Caki2 (cell line): ENCODE data around the gene HOXC11. TPM values are rescaled to one million over a fixed set of nuclear protein-coding genes. Genes with fewer than 3 reads are reported as not detected.

Experiments used
- DNase-seq: peaks from one replicate; pipeline ENCODE4 v3.0.0-alpha.2; 2015; ENCODE audit warnings: low read depth
- in situ Hi-C: cut with HindIII; loops from 2 replicates; pipeline ENCODE4 v1.10.0; 2016; ENCODE audit warnings: low sequenced_read_pairs, low pct_unique_long_range_greater_than_20kb, mixed read lengths
- total RNA-seq: library from RNA; depleted of rRNA; stranded (reverse); fragments of >200 nt; shearing (Covaris generic); gene quantifications from 2 replicates; pipeline ENCODE4 v1.2.3, GENCODE V29; 2014; ENCODE audit warnings: low replicate concordance

HOXC11 gene
- total RNA-seq, 1 experiment from 2014 or later: not detected

GRCh38 chr12:53954694-53955035 is 18.3 kb upstream of the HOXC11 start, which contains the start of gene HOXC12:
TSS of gene HOXC12 (plus strand) at chr12:53954903. CDS start at chr12:53954930, 27 bp downstream.
- in situ Hi-C loops: no loop called here
- no peak for DNase-seq

DNA sequence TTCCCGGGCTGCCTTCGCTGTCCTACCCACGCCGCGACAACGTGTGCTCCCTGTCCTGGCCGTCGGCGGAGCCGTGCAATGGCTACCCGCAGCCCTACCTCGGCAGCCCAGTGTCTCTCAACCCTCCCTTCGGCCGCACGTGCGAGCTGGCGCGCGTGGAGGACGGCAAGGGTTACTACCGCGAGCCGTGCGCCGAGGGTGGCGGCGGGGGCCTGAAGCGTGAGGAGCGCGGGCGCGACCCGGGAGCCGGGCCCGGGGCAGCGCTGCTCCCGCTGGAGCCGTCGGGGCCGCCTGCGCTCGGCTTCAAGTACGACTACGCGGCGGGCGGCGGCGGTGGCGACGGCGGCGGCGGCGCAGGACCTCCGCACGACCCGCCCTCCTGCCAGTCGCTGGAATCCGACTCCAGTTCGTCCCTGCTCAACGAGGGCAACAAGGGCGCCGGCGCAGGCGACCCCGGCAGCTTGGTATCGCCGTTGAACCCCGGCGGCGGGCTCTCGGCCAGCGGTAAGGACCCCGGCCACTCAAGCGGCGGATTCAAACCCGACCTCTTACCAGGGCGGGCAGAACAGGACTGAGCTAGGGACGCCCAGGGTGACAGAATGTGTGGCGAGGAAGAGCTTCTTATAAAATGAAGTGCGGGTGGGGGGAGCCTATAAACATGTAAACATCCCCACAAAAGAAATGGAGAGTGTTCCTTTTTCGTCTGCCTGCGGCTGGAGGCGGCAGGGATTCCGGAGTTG is 17.7 kb upstream of the HOXC11 start:
- DNase-seq: no peak

GRCh38 chr12:53955776-53956250 is 17.1 kb upstream of the HOXC11 start:
- DNase-seq: no peak
- in situ Hi-C loops: no loop called here

More for the DNA sequence above, 17.7 kb upstream of the HOXC11 start:
- in situ Hi-C loops: no loop called here

- in situ Hi-C loops: no loop called here
- no peak for DNase-seq
These were observed 16.6 kb upstream of the HOXC11 start for GRCh38 chr12:53956251-53956887.

DNA sequence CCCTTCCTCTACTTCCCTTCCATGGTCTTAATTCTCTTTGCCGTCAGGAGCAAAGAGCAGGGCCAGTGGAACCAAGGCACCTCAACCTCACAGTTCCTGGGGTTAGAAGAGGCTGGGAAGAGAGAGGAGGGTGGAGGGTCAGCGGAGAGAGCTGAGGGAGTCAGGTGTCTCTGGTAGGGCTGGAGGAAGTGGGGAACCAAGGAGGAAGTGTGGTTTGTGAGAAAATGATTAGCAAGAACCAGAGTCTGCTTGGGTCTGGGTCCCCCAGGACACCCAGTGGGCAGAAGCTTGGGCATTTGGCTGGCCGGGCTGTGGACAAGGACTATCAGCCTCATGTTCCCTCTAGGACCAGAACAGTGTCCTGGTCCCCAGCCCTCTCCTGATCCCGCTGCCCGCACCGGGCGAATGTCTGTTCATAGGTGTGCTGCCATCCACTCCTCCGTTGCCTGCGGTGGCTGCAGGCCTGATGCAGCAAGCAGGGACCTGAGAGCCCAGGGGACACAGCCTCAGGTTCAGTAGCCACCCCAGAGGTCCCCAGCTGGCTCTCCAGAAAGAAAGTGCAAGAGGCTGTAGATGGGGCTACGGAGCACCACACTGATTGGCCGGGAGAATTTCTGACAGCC is 15.9 kb upstream of the HOXC11 start:
- in situ Hi-C loops: no loop called here
- DNase-seq: no peak

- in situ Hi-C loops: no loop called here
These were observed 14.8 kb upstream of the HOXC11 start for GRCh38 chr12:53958128-53958527.

GRCh38 chr12:53959314-53959713 is 13.6 kb upstream of the HOXC11 start:
- in situ Hi-C loops: no loop called here
- DNase-seq: no peak

More at GRCh38 chr12:53958128-53958527, 14.8 kb upstream of the HOXC11 start:
- no peak for DNase-seq

DNA sequence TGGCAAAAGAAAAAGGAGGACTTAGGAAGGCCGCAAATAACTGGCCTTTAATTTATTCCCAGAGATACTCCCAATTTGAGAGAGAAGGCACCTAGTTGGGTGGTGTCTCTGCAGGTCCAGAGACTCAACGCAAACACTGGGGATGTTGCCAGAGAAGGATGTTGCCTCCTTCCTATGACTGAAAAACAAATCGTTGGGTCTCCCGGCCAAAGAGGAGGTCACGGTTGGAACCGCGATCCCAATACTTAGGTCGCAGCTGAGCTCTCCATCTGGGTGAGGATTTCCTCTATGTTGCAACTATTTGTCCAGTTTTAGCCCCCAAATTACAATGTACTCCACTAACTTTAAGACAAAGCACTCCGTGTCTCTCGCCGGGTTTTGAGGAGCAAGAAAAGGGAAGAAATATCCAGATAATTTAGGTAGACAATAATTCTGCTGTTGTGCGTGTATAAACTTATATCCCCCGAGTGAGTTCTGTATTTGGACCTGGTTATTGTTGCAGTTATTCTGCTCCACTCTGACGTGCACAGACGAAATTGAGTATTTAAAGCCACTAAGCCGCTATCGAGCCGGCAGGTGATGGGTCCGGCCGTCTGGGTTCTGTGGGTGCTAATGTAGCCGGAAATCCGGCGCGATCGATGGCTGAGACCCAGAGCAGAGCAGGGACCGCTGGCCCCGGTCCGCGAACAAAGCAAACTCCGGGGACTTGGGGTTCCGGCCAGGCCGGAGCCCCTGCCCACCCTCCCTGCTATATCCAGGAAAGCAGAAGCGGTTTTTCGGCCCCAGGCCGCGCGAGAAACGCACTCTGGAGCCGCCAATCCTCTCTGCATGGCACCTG is 12.5 kb upstream of the HOXC11 start:
- DNase-seq: no peak
- in situ Hi-C loops: no loop called here

DNA sequence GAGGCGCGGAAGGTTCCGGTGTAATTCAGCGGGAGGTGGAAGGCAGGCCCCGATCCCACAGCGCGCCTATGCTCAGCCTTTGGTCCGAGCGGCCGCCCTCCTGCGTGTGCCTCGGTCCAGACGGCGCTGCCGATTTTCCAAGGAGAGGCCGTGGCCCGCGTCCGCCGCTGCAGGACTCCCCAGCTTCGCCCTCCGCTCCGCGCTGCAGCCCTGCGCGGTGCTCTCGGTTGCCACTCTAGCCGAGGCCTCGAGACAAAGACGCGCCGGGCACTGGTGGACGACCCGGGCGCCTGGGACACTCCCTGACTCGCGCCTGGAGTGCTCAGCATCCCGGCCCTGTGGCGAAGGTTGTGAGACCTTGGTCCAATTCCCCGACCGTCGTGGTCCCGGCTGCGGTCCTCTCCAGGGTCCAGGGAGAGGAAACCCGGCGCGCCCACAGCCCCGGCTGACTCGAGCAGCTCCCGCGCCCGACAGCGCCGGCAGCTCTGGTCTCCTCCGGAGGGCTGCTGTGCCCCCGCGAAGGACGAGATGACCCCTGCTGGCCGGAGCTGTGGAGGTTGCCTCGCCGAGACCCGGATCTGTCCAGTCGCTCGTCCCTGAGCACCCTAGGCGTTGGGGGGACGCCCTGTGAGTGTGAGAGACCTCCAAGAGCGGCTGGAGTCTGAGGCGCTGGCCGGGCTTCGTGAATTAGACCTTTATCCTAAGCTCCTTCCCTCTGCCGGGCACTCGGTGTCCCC is 11.7 kb upstream of the HOXC11 start:
- DNase-seq: no peak
- in situ Hi-C loops: no loop called here

DNA sequence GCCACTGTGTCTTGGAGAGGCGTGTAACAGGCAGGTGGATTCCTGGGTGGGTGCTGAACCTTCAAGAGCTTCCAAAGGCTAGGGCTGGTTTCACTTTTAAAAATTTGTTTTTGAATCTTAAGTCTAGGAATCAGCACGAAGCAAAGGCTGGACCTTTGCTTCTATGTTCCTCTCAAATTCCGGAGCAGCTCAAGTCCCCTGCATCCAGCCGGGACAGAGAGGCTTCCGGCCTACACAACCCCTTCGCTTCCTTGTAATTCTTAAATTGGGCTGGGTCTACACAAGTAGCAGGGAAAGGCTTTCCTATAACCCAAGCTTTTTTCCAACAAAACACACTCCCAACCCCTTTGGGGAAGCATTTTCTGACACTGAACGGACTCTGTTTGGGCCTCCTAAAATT is 9.9 kb upstream of the HOXC11 start:
- DNase-seq: no peak
- in situ Hi-C loops: no loop called here

- no peak for DNase-seq
- in situ Hi-C loops: no loop called here
These were observed 9.3 kb upstream of the HOXC11 start for GRCh38 chr12:53963434-53964314.

DNA sequence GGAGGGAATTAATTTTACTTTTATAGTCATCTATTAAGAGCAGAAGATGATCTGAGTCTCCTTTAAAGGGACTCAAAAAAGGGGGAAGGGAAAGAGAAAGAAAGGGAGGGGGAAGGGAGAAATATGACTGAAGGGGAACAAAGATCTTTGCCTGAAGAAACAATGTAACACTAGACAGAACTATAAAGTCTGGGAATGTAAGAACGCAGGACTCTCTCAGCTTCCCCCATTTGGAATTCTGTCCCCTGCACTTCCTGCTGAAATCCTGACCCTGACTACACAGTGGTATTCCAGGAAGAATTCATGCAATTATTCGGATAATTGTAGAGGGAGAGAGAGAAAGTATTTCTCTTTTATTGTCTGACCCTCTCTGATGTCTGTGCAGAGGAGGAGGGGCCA is 8.6 kb upstream of the HOXC11 start:
- in situ Hi-C loops: no loop called here
- no peak for DNase-seq

DNA sequence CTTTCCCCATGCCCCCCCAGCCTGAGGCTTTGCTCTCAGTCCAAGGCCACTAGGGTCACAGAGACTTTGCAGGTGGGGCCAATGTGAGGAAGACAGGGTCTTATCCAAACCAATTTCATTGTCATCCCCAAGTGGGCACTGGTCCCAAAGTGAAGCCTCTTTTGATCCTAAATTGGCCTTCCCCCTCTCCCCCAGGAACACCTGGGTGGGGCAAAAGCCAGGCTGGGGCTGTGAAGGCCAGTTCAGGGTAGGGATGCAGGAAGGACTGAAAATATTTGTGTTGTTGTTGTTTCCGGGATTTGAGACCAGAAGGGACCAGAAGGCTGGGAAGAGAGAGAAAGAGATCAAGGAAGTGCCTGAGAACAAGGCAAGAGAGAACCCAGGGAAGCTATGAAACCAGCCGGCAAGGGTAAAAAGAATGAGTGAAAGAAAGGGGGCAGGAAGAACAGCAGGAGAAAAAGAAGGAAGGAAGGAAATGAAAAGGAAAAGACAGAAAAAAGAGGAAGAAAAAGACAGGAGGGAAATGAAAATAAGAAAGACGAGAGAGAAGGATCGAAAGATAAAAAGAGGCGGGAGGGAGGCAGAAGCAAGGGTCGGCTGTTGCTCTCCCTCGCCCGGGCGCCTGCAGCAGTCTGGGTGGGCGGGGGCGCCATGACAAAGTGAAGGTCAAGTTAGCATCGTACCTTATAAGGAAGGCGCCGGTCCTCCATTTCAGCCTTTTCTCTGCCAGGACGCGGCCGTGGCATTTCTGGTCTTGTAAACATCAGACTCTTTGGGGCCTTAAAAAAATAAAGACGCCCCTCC is 7.4 kb upstream of the HOXC11 start:
- no peak for DNase-seq
- in situ Hi-C loops: no loop called here

DNA sequence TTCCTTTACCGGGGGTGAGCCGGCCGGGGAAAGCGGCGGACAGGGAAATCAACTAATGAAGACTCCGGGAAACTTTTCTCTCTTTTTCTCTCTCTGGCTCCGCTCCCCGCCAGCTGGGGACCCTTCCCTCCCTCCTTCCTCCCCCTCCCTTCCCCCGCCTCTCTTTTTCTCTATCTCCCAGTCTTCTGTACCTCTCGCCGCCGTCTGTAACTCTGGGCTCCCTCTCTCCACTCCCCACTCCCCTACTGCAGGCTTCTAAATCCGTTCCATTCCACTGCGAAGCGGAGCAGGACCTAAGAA is 6.9 kb upstream of the HOXC11 start:
- no peak for DNase-seq
- in situ Hi-C loops: no loop called here

DNA sequence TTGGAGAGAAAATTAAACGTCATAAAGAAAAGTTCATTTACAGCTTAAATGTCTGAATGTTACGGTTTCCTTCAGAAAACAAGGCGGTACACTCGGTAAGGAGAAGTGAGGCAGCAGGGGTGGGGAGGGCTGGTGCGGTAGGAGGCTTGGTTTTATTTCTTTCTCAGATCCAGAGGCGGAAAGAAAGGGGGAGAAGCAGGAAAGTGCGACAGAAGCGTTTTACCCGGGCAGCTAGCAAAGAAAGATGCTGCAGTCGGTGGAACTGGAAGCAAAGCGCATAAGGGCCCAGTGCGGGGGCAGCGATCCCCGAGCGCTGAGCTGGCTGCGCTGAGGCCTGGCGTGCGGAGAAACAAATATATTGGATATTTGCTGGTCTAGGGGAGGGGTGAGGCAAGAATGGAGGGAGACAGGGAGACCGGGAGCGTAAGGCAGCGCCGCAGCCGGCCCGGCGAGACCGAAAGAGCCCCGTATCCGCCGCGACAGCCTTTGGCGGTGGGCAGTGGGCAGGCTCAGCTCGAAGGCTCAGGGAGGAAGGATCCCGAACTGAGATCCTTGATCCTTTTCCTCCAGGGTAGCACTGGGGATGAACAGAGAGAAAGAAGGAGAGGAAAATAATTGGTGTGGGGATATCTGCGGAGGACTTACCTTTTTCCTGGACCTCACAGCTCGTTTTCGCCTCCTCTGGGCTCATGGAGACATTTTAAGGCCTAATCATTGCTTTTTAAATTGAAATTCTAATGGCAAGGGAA is 6.4 kb upstream of the HOXC11 start:
- no peak for DNase-seq
- in situ Hi-C loops: no loop called here

GRCh38 chr12:53967421-53967925 is 5.5 kb upstream of the HOXC11 start:
- in situ Hi-C loops: no loop called here
- no peak for DNase-seq
